OCI-LY7 (cell line): Measurements from ENCODE around the gene DNAJC18. TPM values are rescaled to one million over a fixed set of nuclear protein-coding genes. Genes with fewer than 3 reads are reported as not detected.
A peak's percentile ranks its signal among the peaks of the same experiment; 100 is the strongest.

Source experiments
- BruUV-seq: library from RNA; stranded (reverse); fragments of 400-500 nt; replicated peaks from 2 replicates; lab custom pipeline; 2021; lab: Mats Ljungman, UMichigan
- CTCF ChIA-PET: fragments of 300-600 bp; sonication (Branson Sonifier 250); formaldehyde crosslinking; loops from one replicate; lab custom pipeline; 2022; ENCODE audit warnings: antibody characterized with exemption; ENCODE audit not compliant: unreplicated experiment; lab: Charles Lee
- POLR2A ChIA-PET: fragments of 300-600 bp; sonication (Branson Sonifier 250); formaldehyde crosslinking; loops from one replicate; lab custom pipeline; 2022; ENCODE audit warnings: antibody characterized with exemption; lab: Charles Lee
- DNase-seq: peaks from one replicate; pipeline ENCODE4 v3.0.0-alpha.2; 2015; ENCODE audit warnings: low spot score
- H2AFZ ChIP-seq: fragments of 200-600 bp; sonication (generic), shearing (Covaris generic); 2 replicates; pipeline ENCODE4 v1.6.1; 2014; ENCODE audit warnings: mild to moderate bottlenecking, antibody characterized with exemption, low read length, moderate library complexity
- H3K27ac ChIP-seq: fragments of 200-600 bp; sonication (generic); 2 replicates; pipeline ENCODE4 v1.5.1; 2014; ENCODE audit warnings: mixed run types, low read depth, mild to moderate bottlenecking, moderate library complexity, low read length, inconsistent platforms; ENCODE audit not compliant: poor library complexity, severe bottlenecking
- H3K36me3 ChIP-seq: fragments of 200-600 bp; sonication (generic); 2 replicates; pipeline ENCODE4 v1.6.1; 2014; ENCODE audit warnings: mild to moderate bottlenecking, antibody characterized with exemption, low read length, moderate library complexity, mixed read lengths; ENCODE audit not compliant: insufficient read depth
- H3K4me1 ChIP-seq: fragments of 200-600 bp; sonication (generic); 2 replicates; pipeline ENCODE4 v1.5.1; 2014; ENCODE audit warnings: mild to moderate bottlenecking, low read length; ENCODE audit not compliant: insufficient read depth, poor library complexity, severe bottlenecking
- H3K4me2 ChIP-seq: fragments of 200-600 bp; sonication (generic); 2 replicates; pipeline ENCODE4 v1.6.1; 2014; ENCODE audit warnings: mild to moderate bottlenecking, low read length
- H3K4me3 ChIP-seq: fragments of 200-600 bp; sonication (generic); 2 replicates; pipeline ENCODE4 v1.5.1; 2014; ENCODE audit warnings: mild to moderate bottlenecking, low read depth, low read length; ENCODE audit not compliant: poor library complexity, severe bottlenecking
- H3K79me2 ChIP-seq: fragments of 200-600 bp; sonication (generic); 2 replicates; pipeline ENCODE4 v1.6.1; 2016; ENCODE audit warnings: low read depth, mild to moderate bottlenecking, low read length, moderate library complexity, mixed read lengths; ENCODE audit not compliant: insufficient read depth
- H3K9me2 ChIP-seq: fragments of 200-600 bp; sonication (generic); 2 replicates; pipeline ENCODE4 v1.6.1; 2016; ENCODE audit warnings: mild to moderate bottlenecking, low read length, mixed read lengths; ENCODE audit not compliant: insufficient read depth
- H3K9me3 ChIP-seq: fragments of 200-600 bp; sonication (generic); 2 replicates; pipeline ENCODE4 v1.6.1; 2014; ENCODE audit warnings: mild to moderate bottlenecking, mixed run types, low read length, mixed read lengths
- H4K20me1 ChIP-seq: fragments of 200-600 bp; sonication (generic); 2 replicates; pipeline ENCODE4 v1.6.1; 2014; ENCODE audit warnings: mild to moderate bottlenecking, antibody characterized with exemption, low read length, moderate library complexity, mixed read lengths; ENCODE audit not compliant: insufficient read depth
- CTCF ChIP-seq: fragments of 200-600 bp; sonication (generic); conservative IDR thresholded peaks from 2 replicates; pipeline ENCODE4 v1.5.1; 2014; ENCODE audit warnings: mild to moderate bottlenecking, antibody characterized with exemption, low read length, moderate library complexity, mixed read lengths
- EZH2phosphoT487 ChIP-seq: fragments of 200-600 bp; sonication (generic); IDR thresholded peaks from 2 replicates; pipeline ENCODE4 v1.6.1; 2018; ENCODE audit warnings: low read depth, borderline replicate concordance, mild to moderate bottlenecking, mixed run types, antibody characterized with exemption, low read length, moderate library complexity, mixed read lengths
- intact Hi-C: fragments of 100-400 bp; cut with micrococcal nuclease; formaldehyde crosslinking; loops from one replicate; pipeline ENCODE4 v1.10.0; 2022; ENCODE audit not compliant: unreplicated experiment
- total RNA-seq, 2 experiments: library from RNA; depleted of rRNA in 1 of 2; stranded (reverse); fragments of >200 nt in 1 of 2; shearing (Covaris generic) in 1 of 2; gene quantifications; 2 replicates each; pipeline ENCODE4 v1.2.3, GENCODE V29; 2014 to 2022

DNAJC18 gene
- total RNA-seq, 2 experiments from 2014 or later, result 1.2 to 12.6 TPM

GRCh38 chr5:139383993-139384590 lies 55.2 kb downstream of the DNAJC18 start:
- peaks cover 48% of the 10 kb centered on the region for H3K36me3 ChIP-seq
- CTCF ChIA-PET, result no interaction called here
- POLR2A ChIA-PET, result interaction anchor here (0.9 to 1.5 kb wide), 2 partner anchors 91 to 108 kb away, joined by 3 read pairs; partner anchors contain the start of gene MATR3
- TF ChIP-seq EZH2phosphoT487, result no peak
- no peak for TF ChIP-seq CTCF
- no TSS peak for BruUV-seq
- peaks cover 41% of the 10 kb centered on the region for H3K79me2 ChIP-seq
- H3K9me2 ChIP-seq, result no peaks in the 10 kb centered on the region
- peak overlapping the region; percentile 90 for H3K27ac ChIP-seq
- H3K4me2 ChIP-seq, result peak overlapping the region; percentile 99
- H2AFZ ChIP-seq, result no peak overlapping the region
- H4K20me1 ChIP-seq, result peaks cover 7% of the 10 kb centered on the region; the same call in 1 of the 2 replicates
- peaks cover 62% of the 10 kb centered on the region for H3K4me1 ChIP-seq
- no peaks in the 10 kb centered on the region for H3K9me3 ChIP-seq
- peak overlapping the region; percentile 79 for H3K4me3 ChIP-seq
- intact Hi-C loops, result loop anchor here (1.0 kb wide), 1 partner anchor 8 kb away; no protein-coding TSS in a partner anchor
- no peak for DNase-seq

DNA sequence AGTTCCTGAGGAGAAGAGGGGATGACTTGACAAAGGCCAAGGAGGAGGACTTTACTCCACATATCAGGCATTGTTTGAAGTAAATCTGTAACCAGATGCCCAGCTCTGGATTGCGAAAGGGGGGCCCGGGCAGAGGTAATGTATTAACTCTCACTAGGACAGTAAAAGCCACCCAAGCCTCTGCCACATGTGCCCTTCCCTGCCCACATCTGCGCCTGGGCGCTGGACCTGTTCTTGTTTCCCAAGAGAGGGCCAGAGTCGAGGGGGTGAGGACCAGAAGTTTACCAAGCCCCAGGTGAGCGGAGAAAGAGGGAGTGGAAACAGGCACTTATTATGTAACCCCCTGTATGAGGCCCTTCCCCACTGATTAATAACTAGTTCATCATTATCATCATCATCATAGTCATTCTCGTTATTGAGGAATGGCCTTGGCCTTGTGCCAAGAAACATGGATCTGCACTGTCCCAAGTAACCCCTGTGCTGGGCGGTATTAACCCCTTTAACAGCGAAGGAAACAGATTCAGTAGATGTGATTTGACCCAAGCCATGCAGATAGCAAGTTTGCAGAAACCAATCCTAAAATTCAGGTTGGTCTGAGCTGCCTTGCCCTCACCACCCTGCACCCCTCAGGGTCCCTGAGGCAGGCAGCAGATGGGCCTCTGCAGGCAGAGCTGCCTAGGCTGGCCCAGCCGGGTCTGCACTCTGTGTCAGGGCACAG lies 55.9 kb downstream of the DNAJC18 start, which contains the start of gene SLC23A1:
Gene SLC23A1 (minus strand): TSS at position 23 of the 718 bp plus-strand sequence. CDS start 44 bp downstream, outside the sequence.
- peak; percentile 44 for DNase-seq
- ChIA-PET CTCF (no interaction called here), POLR2A (interaction anchor here (1.0 to 1.5 kb wide), 2 partner anchors 8 to 107 kb away, joined by 3 read pairs; no protein-coding TSS in a partner anchor)
- peak within 1 kb of the TSS; percentile 99 for H3K4me2 ChIP-seq
- H3K79me2 ChIP-seq, result peaks cover 35% of the 10 kb centered on the region
- no peak for TF ChIP-seq CTCF
- no peak for TF ChIP-seq EZH2phosphoT487
- no peaks in the 10 kb centered on the region for H3K9me3 ChIP-seq
- intact Hi-C loops, result loop anchor here (1.0 kb wide), 1 partner anchor 9 kb away; no protein-coding TSS in a partner anchor
- peaks cover 62% of the 10 kb centered on the region for H3K4me1 ChIP-seq
- no TSS peak for BruUV-seq
- H3K9me2 ChIP-seq, result no peaks in the 10 kb centered on the region
- no peak within 1 kb of the TSS for H2AFZ ChIP-seq
- peak within 1 kb of the TSS; percentile 79 for H3K4me3 ChIP-seq
- H3K36me3 ChIP-seq, result peaks cover 50% of the 10 kb centered on the region
- peak within 1 kb of the TSS; percentile 90 for H3K27ac ChIP-seq
- peaks cover 7% of the 10 kb centered on the region; the same call in 1 of the 2 replicates for H4K20me1 ChIP-seq
